ENCODE measurements around the gene ANXA3. TPM values are rescaled to one million over a fixed set of nuclear protein-coding genes. Genes with fewer than 3 reads are reported as not detected.
"Not testable (repeated sequence)": the region's sequence is repeated elsewhere in the genome, so short reads cannot be mapped to it uniquely, and the experiment has no call there.

The ANXA3 gene
- total and polyA plus RNA-seq, 10 donors, result 7.0 to 119 (median 41.1) TPM

DNA sequence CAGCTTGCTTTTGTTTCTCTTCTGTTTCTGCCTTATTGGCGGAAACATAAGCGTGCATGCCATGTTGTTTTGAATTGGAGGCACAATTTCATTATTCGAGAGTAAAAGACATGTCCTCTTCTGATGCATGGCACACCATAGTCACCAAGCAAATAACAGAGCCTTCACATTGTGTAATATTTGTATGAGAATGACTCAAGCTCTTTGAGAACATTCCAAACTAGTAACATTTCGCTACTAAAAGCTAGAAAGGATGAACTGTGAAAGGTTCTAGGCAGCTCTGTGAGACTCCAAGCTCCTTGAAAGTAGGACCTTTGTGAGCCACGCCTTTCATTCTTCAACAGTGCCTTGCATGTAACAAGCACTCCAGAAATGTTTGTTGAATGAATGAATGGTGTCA lies 9.2 kb upstream of the ANXA3 start:
- Histone ChIP-seq H3K27ac (no peak overlapping the region), H3K27me3 (replicated peaks in 1 of 7) (no peaks in the 10 kb centered on the region), H3K9me3 (no peaks in the 10 kb centered on the region), H3K4me3 (no peak overlapping the region), H3K4me1 (no peaks in the 10 kb centered on the region), H3K36me3 (no peaks in the 10 kb centered on the region)
- TF ChIP-seq, protein P1, sequence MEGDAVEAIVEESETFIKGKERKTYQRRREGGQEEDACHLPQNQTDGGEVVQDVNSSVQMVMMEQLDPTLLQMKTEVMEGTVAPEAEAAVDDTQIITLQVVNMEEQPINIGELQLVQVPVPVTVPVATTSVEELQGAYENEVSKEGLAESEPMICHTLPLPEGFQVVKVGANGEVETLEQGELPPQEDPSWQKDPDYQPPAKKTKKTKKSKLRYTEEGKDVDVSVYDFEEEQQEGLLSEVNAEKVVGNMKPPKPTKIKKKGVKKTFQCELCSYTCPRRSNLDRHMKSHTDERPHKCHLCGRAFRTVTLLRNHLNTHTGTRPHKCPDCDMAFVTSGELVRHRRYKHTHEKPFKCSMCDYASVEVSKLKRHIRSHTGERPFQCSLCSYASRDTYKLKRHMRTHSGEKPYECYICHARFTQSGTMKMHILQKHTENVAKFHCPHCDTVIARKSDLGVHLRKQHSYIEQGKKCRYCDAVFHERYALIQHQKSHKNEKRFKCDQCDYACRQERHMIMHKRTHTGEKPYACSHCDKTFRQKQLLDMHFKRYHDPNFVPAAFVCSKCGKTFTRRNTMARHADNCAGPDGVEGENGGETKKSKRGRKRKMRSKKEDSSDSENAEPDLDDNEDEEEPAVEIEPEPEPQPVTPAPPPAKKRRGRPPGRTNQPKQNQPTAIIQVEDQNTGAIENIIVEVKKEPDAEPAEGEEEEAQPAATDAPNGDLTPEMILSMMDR (IDR thresholded peaks at IDR 0.05 in 8 of 11, conservative IDR thresholded peaks at IDR 0.05 in 3 of 11), result no peak
- TF ChIP-seq POLR2AphosphoS5 (IDR thresholded peaks at IDR 0.05) (no peak), POLR2A (IDR thresholded peaks at IDR 0.05) (no peak)
- DNase-seq, result no peak
- 73 to 94% (median 91%) methylated on average over 5 of the region's 5 CpGs for WGBS, 5 donors
- intact Hi-C loops (cut with DNase I; ENCODE audit: low total_unique reads), result no loop called here

DNA sequence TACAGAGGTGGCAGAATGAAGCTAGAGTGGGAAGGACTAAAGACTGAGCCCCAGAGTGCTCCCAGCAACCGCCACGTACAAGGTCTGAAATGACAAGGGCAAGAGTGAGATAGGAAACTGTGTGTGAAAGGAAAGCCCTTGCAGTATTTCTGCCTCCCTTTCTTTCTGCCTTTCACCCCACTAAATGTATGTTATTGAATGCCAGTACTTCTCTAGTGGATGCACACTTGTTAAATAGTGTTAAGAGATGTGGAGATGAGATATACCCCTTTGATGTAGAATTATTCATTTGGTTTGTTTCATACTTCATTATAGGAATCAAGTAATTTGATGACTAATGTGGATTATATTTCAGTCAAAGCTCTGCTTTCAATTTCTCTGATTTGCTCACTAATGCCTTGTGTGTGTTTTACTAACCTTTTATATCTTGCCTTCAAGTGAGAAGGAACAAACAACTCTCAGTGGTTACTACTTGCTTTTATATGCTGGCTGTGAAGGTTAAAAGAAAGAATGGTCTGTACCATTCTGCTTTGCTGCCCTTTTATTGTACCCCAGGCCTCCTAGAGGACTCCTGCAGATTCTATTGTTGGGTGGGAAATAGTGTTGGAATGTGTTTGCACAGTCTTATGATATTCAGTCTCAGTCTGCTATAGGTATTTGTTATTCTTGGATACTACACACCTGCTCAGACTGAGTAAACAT lies 8.0 kb upstream of the ANXA3 start:
- intact Hi-C loops (cut with DNase I; ENCODE audit: low total_unique reads), result no loop called here
- TF ChIP-seq, protein P1 (IDR thresholded peaks at IDR 0.05 in 8 of 11, conservative IDR thresholded peaks at IDR 0.05 in 3 of 11), result no peak
- TF ChIP-seq POLR2AphosphoS5 (IDR thresholded peaks at IDR 0.05) (no peak), POLR2A (IDR thresholded peaks at IDR 0.05) (no peak)
- no peaks in the 10 kb centered on the region for H3K27me3 ChIP-seq (replicated peaks in 1 of 7)
- no peaks in the 10 kb centered on the region for H3K4me1 ChIP-seq
- H3K9me3 ChIP-seq, result no peaks in the 10 kb centered on the region
- H3K4me3 ChIP-seq, result no peak overlapping the region
- DNase-seq, result no peak
- 78 to 93% (median 83%) methylated on average over 2 of the region's 2 CpGs for WGBS, 5 donors
- H3K27ac ChIP-seq, result no peak overlapping the region
- H3K36me3 ChIP-seq, result no peaks in the 10 kb centered on the region

DNA sequence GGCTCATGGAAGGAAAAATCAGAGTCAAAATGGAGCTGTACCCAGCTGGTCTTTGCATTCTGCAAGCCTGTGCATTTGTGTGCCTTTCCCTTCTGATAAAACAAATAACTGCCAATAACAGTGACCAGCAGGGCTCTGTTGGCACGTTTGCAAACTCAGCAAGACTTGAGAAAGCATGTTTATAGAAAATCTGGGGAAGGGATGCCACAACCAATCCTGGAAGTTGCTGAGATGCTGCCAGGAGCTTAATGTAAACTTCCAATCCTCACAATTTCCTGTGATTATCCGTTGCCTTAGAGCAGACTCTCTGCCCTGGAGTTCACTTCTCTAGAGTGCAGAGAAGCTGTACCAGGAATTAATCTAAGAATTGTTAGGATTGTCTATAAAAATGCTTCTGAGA lies 6.9 kb upstream of the ANXA3 start:
- no peak for DNase-seq
- Histone ChIP-seq H3K36me3 (no peaks in the 10 kb centered on the region), H3K4me1 (no peaks in the 10 kb centered on the region), H3K27ac (no peak overlapping the region), H3K4me3 (no peak overlapping the region), H3K9me3 (no peaks in the 10 kb centered on the region), H3K27me3 (replicated peaks in 1 of 7) (peaks cover 0 to 5% (median 0%) of the 10 kb centered on the region in 7 donors)
- 51 to 69% (median 68%) methylated on average over 2 of the region's 2 CpGs for WGBS, 5 donors
- TF ChIP-seq POLR2AphosphoS5 (IDR thresholded peaks at IDR 0.05) (no peak), POLR2A (IDR thresholded peaks at IDR 0.05) (no peak)
- intact Hi-C loops (cut with DNase I; ENCODE audit: low total_unique reads), result no loop called here

DNA sequence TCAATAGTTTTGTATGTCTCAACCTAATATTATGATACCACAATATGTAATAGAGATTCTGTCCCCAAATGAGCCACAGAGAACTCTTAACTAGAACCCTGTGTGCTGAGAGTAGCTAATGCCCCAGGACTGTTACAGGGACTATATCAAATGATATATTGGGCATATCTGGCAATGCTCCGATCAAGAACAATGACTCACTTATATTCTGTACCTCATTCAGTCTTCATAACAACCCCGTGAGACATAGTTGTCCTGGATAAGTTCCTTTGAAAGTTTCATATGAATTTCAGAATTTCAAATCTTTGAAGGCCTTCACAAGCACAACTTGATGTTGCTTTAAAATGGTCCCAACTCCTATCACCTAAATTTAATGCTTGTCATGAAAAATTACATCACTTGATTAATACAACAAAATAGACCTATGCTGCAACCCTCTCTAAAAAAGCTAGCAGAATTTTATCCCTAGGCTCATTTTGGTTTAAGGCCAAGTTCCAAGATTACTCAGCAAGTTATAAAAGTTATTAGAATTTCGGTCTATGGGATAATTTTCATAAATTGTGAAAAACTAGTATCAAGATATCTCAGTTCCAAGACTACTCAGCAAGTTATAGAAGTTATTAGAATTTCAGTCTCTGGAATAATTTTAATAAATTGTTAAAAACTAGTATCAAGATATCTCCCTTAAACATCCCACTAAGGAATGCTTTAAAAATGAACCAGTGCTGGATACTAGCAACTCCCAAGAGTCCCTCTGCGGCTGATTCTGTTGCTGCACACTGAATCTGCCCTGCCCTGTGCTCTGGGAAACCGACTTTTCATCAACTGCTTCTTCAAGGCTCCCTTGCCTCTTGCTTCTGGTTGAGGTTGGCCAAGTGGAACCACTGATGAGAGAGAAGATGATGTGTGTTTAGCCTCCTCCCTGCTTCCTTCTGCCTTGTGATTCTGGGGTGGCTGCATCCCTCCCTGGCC lies 6.0 kb upstream of the ANXA3 start:
- Histone ChIP-seq H3K27ac (no peak overlapping the region), H3K4me1 (peaks cover 0 to 1% (median 0%) of the 10 kb centered on the region in 6 donors), H3K9me3 (no peaks in the 10 kb centered on the region), H3K27me3 (replicated peaks in 1 of 7) (peaks cover 0 to 14% (median 3%) of the 10 kb centered on the region in 7 donors), H3K36me3 (no peaks in the 10 kb centered on the region), H3K4me3 (no peak overlapping the region)
- no peak for TF ChIP-seq POLR2A (IDR thresholded peaks at IDR 0.05)
- TF ChIP-seq POLR2AphosphoS5 (IDR thresholded peaks at IDR 0.05), result no peak
- intact Hi-C loops (cut with DNase I; ENCODE audit: low total_unique reads), result no loop called here
- WGBS, 5 donors, result 81 to 89% (median 86%) methylated on average over 5 of the region's 5 CpGs
- DNase-seq, result no peak

DNA sequence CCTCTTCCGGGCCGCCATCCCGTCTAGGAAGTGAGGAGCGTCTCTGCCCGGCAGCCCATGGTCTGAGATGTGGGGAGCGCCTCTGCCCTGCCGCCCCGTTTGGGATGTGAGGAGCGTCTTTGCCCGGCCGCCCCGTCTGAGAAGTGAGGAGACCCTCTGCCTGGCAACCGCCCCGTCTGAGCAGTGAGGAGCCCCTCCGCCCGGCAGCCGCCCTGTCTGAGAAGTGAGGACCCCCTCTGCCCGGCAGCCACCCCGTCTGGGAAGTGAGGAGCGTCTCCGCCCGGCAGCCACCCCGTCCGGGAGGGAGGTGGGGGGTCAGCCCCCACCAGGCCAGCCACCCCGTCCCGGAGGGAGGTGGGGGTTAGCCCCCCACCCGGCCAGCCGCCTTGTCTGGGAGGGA lies 3.7 kb upstream of the ANXA3 start:
- H3K36me3 ChIP-seq; H3K4me3 ChIP-seq; H3K9me3 ChIP-seq; intact Hi-C loops (cut with DNase I; ENCODE audit: low total_unique reads); DNase-seq; H3K27ac ChIP-seq: not testable (repeated sequence)
- H3K27me3 ChIP-seq (replicated peaks in 1 of 7), result peaks cover 0 to 38% (median 19%) of the 10 kb centered on the region in 7 donors
- whole genome bisulfite sequencing, 5 donors, result 91 to 100% (median 92%) methylated on average over 5 to 28 of the region's 28 CpGs
- peaks cover 0 to 24% (median 17%) of the 10 kb centered on the region in 6 donors for H3K4me1 ChIP-seq

DNA sequence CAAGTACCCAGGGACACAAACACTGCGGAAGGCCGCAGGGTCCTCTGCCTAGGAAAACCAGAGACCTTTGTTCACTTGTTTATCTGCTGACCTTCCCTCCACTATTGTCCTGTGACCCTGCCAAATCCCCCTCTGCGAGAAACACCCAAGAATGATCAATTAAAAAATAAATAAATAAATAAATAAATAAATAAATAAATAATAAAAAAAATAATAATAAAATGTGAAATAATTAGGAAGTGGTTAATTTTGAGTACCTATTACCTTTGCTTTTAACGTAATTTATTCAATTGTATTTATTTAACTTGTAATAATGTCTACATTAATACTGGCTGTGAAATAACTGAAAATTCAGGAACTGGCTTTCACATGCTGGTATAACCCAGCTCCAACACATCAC lies 2.7 kb upstream of the ANXA3 start:
- H3K9me3 ChIP-seq; H3K27ac ChIP-seq; H3K36me3 ChIP-seq; DNase-seq; intact Hi-C loops (cut with DNase I; ENCODE audit: low total_unique reads); H3K4me3 ChIP-seq: not testable (repeated sequence)
- Histone ChIP-seq H3K4me1 (peaks cover 0 to 33% (median 19%) of the 10 kb centered on the region in 6 donors), H3K27me3 (replicated peaks in 1 of 7) (peaks cover 0 to 40% (median 19%) of the 10 kb centered on the region in 7 donors)
- WGBS, 5 donors, result 91 to 97% (median 93%) methylated on average over 2 to 4 of the region's 4 CpGs
